HCT116 (cell line): ENCODE measurements around the gene HHATL.

ENCODE experiments used
- CTCF ChIP-seq, 3 experiments: fragments of 200-600 bp in 1 of 3; sonication (generic) in 1 of 3; IDR thresholded peaks in 2 of 3; conservative IDR thresholded peaks in 1 of 3; 2 replicates each; pipeline ENCODE4 v1.5.1; 2012 to 2017; ENCODE audit warnings: low read depth in 2 of 3, low read length in 2 of 3, antibody characterized with exemption in 1 of 3, borderline replicate concordance in 1 of 3, control low read depth in 1 of 3, mild to moderate bottlenecking in 1 of 3, mixed read lengths in 1 of 3, mixed run types in 1 of 3, moderate library complexity in 1 of 3; ENCODE audit not compliant: insufficient read depth in 1 of 3
- SP1 ChIP-seq: IDR thresholded peaks from 2 replicates; pipeline ENCODE4 v1.6.1; 2012; ENCODE audit warnings: low read depth

- TF ChIP-seq SP1 (no peak), CTCF (IDR thresholded peaks at IDR 0.05 in 2 of 3, conservative IDR thresholded peaks at IDR 0.05 in 1 of 3; ENCODE audit: borderline replicate concordance in 1 of 3, insufficient read depth in 1 of 3, low read depth in 2 of 3, low read length in 2 of 3) (no peak)
Observed at GRCh38 chr3:42683875-42684598, 18.6 kb downstream of the HHATL start.
